A172 (cell line): ENCODE data around the gene PPP1R10. TPM values are rescaled to one million over a fixed set of nuclear protein-coding genes. Genes with fewer than 3 reads are reported as not detected.
"Not testable (repeated sequence)": the region's sequence is repeated elsewhere in the genome, so short reads cannot be mapped to it uniquely, and the experiment has no call there.

Experiments
- DNase-seq: peaks from one replicate; pipeline ENCODE4 v3.0.0-alpha.2; 2015; ENCODE audit warnings: low spot score
- total RNA-seq: library from RNA; depleted of rRNA; stranded (reverse); fragments of >200 nt; shearing (Covaris generic); gene quantifications from 2 replicates; pipeline ENCODE4 v1.2.3, GENCODE V29; 2014; rRNA removed

The PPP1R10 gene
- 22.6 and 28.2 TPM in 2 replicates for total RNA-seq

DNA sequence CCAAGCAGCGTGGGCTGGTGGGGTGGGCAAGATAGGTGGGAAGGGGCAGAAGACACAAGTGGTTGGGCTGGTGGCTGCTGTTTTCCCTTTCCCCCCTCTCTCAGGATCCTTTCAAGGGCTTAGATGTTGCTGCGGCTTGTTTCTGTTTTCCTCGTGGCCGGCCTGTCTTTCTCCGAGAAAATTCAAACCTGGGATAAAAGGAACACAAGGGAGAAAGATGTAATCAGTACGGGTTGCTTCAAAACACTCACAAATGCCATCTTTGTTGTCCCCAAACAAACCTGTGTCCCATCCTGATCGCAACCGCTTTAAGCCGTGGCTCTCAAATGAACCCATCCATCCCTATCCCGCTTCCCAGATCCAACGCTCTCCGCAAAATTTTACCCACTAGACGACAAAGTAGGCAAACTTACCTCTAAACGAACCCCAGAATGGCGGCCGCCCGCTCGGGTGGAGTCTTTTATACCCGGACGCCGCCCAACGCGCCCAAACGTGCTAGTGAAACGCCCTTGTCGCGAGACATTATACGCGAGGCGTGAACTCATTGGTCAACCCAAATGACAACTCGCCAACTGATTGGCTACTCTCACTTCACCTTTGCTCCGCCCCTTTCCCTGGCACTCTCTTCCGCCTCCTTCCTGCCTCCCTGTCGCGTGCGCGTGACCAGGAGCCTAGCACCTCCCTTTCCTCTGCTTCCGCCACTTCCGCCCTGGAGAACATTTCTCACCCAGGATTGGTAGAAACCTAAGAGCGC is at the start of gene PPP1R10:
TSS of gene PPP1R10 (minus strand) at position 433 of the 754 bp plus-strand sequence. CDS start 7,299 bp downstream, outside the sequence.
- peak; percentile 100 for DNase-seq

DNA sequence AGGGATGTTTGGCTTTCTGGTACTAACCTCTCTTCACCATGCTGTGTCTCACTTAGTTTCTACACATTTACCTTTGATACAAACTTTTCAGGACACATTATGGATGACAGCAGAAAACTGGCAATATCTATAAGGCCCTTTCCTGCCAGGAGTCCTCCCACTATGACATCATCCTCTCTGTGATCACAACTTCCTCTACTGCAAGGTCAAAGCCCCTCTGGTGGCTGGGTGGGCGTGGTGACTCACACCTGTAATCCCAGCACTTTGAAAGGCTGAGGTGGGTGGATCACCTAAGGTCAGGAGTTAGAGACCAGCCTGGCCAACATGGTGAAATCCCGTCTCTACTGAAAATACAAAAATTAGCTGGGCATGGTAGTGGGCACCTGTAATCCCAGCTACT is 49.3 kb upstream of the PPP1R10 start:
- not testable (repeated sequence) for DNase-seq

DNA sequence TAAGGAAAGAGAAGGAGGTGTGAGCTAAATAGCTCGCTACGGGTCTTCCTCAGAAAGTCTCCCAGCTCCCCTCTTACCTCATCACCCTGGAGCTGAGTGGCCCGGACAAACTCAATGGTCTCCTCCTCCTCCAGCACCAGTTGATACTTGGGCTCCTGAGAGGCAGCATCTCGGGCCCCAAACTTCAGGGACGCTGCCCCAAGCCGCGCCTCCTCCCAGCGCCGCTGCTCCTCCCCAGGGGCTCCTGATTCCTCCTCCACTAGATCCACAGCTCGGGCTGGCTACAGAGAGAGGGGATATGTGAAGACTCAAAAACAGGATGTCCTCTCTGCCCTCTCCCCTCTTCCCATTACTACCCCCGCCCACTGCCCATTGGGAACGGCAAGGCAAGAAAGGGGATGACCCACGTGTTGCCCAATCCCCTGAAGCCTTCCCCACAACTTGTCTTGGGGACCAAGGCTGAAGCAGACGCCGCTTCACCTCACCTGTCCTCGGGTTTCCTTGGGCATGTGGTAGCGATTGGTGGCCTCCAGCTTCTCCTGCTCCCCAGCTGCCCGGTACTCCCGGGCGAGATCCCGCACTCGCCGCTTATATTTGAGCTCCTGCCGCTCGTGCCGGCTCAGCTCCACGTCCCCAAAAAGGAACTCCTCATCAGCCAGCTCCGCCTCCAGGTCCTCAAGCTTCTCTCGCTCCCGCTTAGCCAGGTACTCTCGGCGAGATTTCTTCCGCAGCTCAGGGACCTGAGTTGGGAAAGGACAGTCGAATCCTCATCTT is 48.1 kb upstream of the PPP1R10 start:
- DNase-seq = no peak

DNA sequence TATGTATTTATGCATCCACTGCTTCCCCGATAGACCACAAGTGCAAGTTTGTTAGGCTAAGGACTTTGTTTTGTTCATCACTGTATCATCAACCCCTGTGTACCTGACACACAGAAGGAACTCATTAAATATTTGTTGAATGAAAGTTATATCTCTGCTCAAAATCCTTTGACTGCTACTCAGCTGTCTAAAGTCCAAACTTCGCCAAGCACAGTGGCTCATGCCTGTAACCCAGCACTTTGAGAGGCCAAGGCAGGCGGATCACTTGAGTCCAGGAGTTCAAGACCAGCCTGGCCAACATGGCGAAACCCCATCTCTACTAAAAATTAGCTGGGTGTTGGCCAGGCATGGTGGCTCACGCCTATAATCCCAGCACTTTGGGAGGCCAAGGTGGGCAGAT is 40.9 kb upstream of the PPP1R10 start:
- DNase-seq = not testable (repeated sequence)

DNA sequence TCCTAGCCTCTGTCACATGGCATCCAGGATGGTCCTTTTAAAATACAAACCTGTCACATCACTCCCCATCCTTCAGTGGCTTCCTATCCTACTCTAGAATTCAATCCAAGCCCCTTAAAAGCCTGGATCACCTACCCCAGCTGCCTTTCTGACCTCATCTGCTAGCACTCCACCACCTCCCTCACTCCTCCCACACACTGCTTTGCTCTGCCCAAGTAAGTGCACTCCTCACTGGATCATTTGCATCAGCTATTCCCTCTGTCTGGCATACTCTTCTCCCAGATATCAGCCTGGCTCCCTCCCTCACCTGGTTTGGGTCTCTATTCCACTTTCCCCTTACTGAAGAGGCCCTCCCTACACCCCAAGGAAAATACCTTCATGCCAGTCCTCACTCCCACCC is 40.4 kb upstream of the PPP1R10 start:
- no peak for DNase-seq

DNA sequence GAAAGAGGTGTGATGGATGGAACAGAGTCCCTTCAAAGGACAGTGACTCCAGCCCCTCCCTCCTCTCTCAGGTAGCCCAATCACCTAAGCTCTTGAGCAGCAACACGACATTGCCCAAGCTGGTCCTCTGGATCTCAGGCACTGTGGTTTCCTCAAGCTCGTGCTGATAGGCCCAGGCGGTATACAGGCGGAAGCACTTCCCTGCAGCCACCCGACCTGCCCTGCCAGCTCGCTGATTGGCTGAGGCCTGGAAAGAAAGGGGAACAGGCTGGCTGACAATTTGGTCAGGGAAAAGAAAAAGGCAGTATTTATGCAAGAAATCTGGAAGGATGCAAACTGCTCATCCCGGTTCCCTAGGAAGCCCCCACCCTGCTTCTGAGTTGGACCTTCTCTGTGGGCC is 39.5 kb upstream of the PPP1R10 start:
- no peak for DNase-seq

DNA sequence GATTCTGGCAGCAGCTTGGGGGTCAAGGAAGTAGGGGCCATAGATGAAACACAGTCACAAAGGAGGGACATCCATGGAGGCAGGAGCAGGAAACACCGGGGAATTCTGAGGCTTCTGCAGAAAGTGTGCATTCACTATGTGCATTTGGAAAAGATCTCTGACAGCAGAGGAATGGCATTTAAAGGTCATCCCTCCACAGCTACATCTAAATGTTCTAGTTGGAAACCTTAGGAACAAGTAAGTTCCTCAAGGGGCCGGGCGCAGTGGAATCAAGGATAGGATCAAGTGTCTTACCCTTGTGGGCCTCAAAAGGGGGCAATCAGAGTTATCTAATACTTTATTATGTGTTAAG is 38.7 kb upstream of the PPP1R10 start:
- DNase-seq = no peak

DNA sequence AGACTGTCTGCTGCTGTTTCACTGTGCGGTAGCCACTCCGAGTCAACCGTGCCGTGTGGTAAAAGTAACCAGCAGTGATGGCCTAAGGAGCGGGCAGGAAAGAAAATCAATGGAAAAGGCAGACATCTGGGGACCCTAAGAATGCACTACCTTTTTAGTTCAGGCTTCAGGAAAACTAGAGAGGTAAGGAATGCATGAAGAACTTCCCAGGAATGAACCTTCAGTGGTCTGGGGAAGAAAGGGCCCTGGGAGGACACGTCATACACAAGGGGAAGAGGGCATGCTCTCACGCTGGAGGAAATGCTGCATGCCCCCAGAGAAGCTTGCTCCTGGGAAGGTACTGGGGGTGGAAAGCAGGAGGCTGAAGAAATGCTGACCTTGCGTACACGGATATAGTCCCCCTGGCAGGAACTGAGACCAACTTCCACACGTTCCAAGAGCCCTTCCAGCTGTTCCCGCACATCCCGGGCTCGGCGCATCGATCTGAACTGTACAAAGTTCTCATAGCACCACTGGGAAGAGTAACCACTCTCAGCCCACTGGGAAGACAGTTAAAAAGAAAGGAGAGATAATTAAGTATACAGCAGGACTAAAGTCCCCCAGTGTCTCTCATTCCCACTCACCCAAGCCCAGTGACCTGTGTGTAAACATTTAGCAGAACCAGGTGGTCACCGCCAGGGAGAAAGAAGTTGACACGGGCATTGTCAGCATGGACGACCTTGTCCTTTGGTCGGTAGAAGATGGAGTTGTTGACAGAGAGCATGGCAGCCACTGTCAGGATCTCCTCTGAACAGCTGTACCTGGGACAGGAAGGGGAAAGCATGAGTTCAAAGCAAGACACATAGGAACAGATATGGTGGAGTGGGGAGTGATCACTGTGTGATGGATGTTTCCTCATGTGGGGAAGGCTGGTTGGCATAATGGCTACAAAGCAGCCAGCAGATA is 38.0 kb upstream of the PPP1R10 start:
- no peak for DNase-seq

DNA sequence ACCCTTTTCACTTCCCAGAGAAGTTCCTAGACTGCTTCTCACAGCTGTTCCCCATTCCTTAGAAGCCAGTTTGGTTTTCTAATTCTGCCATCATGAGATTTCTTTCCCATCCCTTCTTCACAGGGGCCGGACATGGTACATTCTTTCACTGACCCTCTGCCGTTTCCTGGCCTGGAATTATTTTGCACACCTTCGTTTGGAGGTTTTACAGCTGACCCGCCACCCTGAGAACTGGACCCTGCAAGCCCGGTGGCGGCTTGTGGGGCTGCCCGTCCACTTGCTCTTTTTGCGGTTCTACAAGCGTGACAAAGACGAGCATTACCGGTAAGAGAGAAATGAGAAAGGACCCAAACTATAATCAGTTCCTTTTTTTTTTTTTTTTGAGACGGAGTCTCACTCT is 34.1 kb upstream of the PPP1R10 start:
- no peak for DNase-seq

DNA sequence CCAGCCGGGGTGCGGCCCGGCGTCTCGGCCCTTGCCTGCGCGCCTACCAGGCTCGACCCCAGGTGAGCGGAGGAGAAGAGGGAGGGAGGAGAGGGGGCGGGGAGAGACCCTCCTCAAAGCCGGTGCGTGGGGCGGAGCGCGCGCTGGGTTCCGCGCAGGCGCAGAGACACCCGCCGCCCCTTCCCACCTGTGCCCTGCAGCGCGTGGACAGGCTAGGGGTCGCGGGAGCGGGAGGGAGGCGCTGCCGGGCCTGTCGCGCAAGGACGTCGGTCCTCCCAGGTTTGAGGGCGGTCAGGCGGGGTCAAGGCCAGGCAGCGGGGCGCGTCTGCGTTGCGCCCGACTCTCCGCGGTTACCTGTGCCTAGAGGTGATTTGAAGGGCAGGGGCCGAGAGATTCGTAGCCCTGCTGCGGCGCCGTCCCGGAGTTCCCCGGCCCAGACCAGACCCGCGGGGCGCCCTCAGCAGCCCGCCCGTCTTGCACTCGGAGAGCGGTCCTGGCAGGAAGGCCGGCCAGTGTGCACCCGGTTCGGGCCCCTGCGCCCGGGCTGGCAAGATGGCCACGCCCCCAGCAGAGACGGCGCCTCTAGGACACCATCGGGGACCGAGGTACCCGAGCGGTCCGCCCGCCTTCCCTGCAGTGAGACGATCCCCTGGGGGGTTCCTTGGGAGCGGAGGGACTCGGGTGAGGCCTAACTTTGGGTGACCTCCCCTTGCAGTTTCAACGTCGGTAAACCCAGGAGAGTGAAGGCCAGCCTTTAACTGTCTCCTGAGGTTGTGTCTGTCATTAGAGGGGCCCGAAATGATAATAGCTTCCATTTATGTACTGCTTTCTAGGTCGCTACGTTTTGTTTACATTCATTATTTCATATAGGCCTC is 30.4 kb upstream of the PPP1R10 start:
- DNase-seq = peak; percentile 52

DNA sequence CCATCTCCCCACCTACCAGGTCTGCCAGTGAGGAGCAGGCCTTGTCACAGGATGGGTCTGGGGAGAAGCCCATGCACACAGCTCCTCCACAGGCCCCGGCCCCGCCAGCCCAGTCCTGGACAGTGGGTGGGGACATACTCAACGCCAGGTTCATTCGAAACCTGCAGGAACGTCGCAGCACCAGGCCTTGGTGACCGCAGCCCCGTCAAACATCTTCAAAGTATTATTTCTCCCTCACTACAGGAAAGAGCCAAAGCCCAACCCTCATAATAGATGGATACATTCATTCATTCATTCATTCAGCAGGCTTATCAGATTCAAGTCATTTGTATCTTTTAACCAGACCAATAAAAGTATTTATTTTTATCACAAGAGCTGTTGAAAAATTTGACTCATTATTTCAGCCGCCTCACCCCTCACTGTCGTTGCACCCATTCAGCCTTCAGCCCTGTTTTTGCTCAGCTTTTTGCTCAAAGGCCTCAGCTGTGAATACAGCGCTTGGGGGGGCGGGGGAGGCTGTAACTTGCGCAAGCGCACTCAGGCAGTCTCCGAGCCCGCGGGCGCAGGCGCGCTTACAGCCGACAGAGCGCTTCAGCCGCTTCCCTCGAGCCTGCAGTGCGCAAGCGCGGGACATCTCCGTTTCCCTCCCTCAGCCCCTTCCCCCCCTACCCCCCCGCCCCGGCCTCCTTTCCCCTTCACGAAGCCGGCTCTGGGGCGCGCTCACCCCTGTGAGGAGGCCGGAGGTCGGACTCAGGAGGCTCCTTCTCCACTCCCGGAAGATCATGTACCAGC is 29.6 kb upstream of the PPP1R10 start, which contains the start of gene C6orf136:
TSS of gene C6orf136 (plus strand) at position 684 of the 792 bp plus-strand sequence. CDS start at position 783, 99 bp downstream.
- DNase-seq = peak; percentile 88

DNA sequence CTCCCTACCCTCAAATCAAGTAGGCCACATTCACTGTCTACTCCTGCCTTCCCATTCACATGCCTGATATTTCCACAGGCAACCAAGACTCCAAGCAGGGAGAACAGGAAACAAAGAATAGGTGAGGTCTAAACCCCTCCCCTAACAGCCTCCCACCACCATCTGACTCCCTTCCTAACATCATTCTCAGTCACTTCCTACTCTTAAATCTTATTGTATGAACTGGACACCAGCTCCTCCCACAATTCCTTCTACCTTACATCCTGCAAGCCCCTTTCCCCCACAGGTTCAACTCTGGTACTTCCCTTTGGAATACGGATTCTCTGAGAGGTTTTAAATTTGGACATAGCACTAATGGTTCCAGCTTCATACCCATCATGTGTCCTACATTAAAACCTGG is 28.9 kb upstream of the PPP1R10 start:
- no peak for DNase-seq

DNA sequence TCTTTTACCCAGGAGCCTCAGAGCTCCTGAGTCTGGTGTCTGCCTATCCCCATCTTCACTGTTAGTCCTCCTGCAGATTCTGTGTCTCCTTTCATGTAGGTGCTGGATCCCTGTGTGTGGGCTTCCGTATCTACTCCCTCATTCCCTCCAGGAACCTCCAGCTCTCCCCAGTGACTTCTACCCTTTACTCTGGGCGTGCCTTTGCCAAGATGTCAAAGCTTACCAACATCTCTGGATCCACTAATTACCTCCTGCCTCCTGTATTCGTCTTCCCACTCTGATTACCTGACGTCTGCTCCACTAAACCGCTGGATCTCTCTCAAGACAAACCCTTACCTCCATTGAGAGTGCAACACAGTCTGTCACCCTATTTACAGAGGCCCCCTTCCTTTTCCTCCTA is 27.7 kb upstream of the PPP1R10 start:
- no peak for DNase-seq

DNA sequence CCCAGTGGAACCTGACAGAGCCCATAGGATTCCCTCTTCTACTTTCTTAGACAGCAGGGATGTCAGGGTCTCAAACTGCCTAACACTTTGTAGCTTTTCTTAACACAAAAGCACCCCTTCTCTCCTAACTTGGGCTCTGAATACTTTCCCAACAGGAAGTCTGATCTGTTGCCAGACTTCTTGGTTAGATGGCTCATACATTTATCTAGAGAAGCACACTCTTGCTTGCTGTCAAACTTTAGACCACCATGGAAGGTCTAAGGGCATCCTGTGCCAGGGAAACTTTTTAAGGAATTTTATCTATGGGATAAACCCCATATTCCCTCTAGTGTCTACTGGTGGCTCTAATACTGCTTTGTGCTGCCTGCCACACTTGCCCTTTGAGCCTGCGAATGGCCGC is 26.6 kb upstream of the PPP1R10 start:
- DNase-seq = no peak

DNA sequence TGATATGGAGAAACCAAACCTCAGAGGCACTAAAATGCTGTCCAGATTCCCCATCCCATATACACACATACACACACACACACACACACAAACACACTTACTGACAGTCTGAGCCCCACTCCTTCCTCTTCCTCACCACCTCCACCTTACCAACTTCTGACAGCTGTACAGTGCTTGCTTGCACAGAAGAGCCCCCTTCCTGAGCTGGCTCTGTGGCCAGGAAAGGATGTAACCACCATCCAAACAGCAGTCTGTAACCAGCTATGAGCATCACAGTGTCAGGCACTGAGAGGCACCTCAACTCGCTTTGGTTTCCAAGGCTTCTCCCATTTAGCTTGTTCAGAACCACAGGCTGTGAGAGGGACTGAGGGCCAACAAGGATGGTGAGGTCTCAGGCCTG is 24.0 kb upstream of the PPP1R10 start:
- no peak for DNase-seq

DNA sequence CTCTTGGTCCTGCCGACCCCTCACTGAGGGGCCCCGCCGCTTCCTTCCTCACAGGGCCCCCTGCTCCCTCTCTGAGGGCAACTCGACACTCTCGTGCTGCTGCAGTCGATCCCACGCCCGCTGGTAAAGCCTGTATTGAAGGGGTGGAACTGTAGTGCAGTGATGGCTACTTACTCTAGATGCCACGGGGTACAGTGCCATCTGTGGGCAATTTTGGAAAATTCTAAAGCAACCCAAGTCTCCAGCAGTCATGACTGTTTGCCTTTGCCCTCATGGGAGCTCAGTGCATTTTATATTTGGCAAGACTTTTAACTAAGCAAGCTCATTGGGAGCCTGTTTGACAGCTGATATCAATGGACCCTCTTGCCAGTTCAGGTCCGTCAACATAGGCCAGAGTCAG is 23.4 kb upstream of the PPP1R10 start:
- no peak for DNase-seq

DNA sequence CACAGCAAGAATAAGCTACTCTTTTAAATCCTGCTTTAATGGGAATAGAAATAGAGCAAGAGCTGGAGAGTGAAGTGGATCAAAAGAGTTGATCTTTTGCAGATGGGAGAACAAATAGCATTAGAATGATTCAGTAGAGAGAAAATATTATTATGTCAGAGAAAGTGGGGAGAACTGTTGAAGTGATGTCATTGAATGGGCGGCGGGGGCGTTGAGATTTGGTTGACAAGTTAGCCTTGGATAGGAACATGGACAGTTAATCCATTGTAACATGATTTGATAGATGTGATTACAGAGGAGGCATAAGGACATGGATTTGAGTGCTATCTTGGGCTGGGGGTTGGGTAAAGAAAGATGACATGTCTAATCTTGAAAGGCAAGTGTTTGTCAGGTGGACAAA is 18.8 kb upstream of the PPP1R10 start:
- no peak for DNase-seq

DNA sequence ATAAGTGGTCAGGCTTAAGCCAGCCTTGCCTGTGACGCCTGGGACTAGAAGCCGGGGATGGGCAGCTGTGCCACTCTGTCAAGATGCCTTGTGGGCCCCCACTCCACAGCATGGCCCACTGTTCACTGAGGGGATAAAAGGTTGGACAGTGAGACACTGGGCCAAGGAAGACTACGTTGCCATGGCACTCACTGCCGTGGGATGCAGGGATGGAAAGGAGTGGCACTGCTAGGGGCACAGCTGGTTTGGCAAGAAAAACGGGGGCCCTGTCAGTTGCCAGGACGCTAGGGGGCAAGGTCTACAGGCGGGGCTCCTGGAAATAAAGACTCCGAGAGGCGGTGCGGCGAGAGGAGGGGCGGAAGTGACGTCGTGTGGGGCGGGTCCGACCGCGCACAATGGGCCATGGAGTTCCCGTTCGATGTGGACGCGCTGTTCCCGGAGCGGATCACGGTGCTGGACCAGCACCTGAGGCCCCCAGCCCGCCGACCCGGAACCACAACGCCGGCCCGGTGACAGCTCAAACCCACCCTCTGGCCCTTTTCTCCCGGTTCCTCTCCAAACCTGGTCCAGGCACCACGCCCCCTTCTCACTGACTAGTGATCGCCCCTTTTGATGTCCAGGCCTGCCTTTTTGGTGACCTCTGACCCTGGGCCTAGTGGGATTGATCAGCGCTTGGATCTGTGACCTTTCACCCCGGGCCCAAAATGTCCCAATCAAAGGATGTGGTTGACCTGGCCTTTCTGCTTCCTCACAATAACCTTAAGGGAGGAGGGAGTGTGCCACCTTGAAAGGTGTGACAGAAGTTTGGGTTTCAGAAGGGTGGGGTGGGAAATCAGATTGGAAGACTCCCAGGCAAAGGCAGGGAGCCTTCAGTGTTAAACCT is 9.7 kb upstream of the PPP1R10 start, which contains the start of gene ATAT1:
TSS of gene ATAT1 (plus strand) at position 391 of the 883 bp plus-strand sequence.
- peak; percentile 59 for DNase-seq

DNA sequence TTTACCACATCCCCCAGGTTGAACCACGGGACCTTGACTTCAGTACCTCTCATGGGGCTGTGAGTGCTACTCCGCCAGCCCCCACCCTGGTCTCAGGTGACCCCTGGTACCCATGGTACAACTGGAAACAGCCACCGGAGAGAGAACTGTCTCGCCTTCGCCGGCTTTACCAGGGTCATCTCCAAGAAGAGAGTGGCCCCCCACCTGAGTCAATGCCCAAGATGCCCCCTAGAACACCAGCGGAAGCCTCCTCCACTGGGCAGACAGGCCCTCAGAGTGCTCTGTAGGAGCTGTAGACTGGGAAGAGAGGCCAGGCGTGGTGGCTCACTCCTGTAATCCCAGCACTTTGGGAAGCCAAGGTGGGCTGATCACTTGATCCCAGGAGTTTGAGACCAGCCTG is 8.5 kb upstream of the PPP1R10 start:
- DNase-seq = no peak
